ENCODE data around the gene BCAT1.

- no peak for TF ChIP-seq POLR2A (IDR thresholded peaks at IDR 0.05)
- TF ChIP-seq CTCF (IDR thresholded peaks at IDR 0.05): no peak
Measured at GRCh38 chr12:24993793-24994192, 44.9 kb upstream of the BCAT1 start.

All from Peyer's patch (tissue), 4 donors.